GM19463 (cell line): Measurements from ENCODE around the gene GLT6D1.
"Not testable (repeated sequence)": the region's sequence is repeated elsewhere in the genome, so short reads cannot be mapped to it uniquely, and the experiment has no call there.

Source experiments
- ATAC-seq: cut with Tn5 transposase; IDR thresholded peaks from one replicate; pipeline ENCODE4 v1.9.1; 2021; ENCODE audit warnings: mild to moderate bottlenecking, moderate library complexity; ENCODE audit not compliant: unreplicated experiment

GLT6D1 gene

DNA sequence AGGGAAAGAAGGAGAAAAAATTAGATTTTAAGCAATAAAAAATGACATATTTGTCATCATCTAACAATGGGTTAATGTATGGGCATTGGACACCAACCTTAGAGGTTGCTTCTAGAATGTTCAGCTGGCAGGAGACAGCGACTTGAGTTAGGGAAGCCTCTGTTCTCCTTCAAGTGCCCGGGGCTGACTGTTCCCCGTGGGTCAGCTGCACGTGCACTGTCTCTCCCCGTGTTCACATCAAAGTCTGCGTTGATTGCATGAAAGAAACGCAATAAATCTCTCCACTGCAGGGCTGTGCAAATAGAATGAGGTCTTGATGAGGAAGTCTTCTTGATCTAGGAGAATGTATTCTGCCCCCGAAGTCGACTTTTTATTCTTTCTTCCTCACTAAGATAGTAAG lies at the start of gene GLT6D1:
Gene GLT6D1, minus strand, starts transcription at position 345 of the 400 bp plus-strand sequence. CDS start 353 bp downstream, outside the sequence.
- no peak for ATAC-seq

DNA sequence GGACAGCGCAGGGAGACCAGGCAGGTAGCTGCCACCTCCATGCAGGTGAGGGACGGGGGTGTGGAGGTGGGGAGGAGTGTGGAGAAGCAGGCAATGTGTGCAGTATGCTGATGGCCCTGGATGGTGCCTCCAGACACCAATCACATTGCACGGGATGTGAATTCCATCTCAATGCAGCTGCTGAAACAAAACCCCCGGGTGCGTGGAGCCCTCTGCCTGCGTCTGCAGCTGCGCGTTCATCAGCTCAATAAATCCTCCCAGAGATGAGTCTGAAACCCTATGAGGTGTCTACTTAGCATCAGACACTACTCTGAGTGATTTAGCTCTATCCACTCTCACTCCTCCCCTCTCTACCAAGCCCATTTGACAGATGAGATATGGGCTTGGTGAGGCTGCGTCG lies 49.7 kb upstream of the GLT6D1 start:
- ATAC-seq: no peak

- ATAC-seq: no peak
These were observed 47.9 kb upstream of the GLT6D1 start for GRCh38 chr9:135687216-135687615.

DNA sequence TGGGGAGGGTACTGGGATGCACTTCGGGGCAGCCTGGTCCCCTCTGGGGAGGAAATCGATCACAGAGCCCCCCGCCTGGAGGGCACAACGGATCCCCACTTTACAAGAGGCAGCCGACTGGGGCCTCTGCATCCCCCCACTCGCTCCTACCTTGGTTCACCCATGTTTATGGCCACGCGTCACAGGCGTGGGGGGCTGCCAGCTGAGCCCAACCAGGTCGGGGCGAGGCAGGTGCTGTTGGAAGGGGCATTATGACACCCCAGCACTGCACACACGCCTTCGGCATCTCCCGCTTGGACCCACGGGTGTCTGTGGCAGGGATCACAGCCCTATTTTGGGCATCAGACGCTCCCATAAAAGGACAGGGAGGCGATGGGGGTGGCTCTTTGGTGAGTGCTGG lies 45.4 kb upstream of the GLT6D1 start:
- ATAC-seq: no peak

DNA sequence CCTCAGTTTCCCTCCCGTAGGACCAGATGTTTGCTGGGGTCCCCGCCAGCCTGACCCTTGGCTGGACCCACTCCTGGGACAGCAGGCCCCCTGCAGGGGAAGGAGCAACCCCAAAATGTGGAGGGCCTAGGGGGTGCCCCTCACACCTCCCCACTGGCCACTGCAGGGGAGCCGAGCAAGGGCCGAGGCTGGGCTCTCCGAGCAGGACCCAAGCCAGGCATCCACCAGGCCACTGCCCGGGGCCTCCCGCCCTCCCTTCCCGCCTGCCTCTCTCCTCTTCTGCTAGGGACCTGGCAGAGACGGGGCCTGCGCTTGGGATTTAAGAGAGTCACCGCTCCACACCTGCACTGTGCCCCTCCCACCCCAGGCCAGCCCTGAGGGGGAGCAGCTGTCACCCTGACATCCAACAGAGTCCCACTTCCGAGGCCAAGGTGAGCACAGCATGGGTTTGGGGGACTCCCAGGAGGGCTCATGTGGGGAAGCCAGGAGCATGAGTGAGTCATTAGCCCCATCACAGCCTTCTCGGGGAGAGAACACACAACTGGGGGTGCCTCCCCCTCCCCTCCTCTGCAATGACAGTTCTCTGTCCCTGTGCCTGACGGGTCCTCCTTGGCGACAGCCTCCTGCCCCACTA lies 44.2 kb upstream of the GLT6D1 start:
- ATAC-seq: no peak

DNA sequence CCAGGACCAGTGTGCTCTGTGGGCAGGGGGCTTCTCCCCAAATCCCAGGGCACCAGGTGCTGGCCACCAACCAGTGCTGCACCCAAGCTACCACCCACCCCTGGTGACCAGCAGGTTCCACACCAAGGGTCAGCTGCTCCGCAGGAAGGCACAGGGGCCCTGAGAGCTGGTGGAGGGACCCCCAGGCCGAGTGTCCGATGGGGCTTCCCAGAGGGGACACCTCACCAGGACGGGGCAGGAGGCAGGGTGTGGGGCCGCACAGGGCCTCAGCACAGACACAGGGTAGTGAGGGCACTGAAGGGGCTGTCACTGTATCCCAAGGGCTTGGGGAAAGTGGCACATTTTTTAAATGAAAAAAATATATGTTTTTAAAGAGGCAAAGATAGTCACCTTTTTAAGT lies 41.8 kb upstream of the GLT6D1 start:
- ATAC-seq: no peak

- no peak for ATAC-seq
These were observed 40.7 kb upstream of the GLT6D1 start for GRCh38 chr9:135680056-135680455.

- ATAC-seq: no peak
These were observed 39.1 kb upstream of the GLT6D1 start for GRCh38 chr9:135678236-135679017.

GRCh38 chr9:135677641-135678168 lies 38.4 kb upstream of the GLT6D1 start:
- ATAC-seq: no peak

DNA sequence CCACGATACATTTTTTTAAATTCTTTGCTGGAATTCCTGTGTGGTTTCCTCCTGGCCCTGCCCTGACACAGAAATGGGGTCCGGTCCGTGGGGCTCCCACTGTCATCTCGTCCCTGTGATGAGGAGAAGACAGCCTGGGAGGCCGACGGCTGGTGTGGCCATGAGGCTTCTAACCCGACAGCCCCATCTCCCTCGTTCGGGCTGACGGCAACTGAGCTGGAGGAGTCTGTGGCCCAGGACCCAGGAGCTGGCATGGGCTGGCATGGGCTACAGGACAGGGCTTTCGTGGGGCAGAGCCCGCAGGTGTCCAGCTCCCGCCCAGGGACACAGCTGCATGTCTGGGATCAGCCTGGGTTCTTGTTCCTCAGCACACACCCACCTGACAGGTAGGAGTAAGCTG lies 37.6 kb upstream of the GLT6D1 start:
- no peak for ATAC-seq

- ATAC-seq: no peak
These were observed 35.6 kb upstream of the GLT6D1 start for GRCh38 chr9:135674977-135675376.

- ATAC-seq: no peak
These were observed 34.6 kb upstream of the GLT6D1 start for GRCh38 chr9:135673941-135674340.

DNA sequence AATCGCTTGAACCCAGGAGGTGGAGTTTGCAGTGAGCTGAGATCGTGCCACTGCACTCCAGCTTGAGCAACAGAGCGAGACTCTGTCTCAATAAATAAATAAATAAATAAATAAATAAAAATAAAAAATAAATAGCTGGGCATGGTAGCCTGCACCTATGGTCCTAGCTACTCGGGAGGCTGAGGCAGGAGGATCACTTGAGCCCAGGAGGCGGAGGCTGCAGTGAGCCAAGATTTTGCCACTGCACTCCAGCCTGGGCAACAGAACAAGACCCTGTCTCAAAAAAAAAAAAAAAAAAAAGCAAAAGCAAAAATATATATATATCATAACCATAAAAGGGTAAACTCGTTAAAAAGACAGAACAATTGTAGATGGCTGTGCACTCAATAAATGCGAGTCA lies 33.4 kb upstream of the GLT6D1 start:
- ATAC-seq: not testable (repeated sequence)

DNA sequence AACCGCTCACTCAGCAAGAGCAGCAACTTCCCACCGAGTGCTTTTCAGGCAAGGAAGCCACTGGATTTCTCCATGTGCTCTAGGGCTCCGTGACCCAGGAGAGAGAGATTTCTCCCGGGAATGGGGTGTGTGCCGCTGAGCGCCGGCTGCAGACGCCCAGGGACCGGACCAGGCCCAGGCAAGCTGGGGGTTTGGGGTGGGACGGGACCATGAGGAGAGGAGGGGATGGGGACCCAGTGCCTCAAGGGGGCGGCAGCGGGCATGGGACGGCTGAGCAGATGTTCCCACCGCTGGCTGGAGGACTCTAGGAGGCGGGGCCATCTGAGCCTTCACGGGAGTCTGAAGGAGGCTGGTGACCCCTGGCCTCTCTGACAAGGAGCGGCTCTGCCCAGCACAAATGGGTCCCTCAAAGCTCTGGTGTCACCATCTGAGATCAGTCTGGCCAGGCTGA lies 32.3 kb upstream of the GLT6D1 start:
- ATAC-seq: no peak

- no peak for ATAC-seq
These were observed 31.6 kb upstream of the GLT6D1 start for GRCh38 chr9:135670721-135671590.

DNA sequence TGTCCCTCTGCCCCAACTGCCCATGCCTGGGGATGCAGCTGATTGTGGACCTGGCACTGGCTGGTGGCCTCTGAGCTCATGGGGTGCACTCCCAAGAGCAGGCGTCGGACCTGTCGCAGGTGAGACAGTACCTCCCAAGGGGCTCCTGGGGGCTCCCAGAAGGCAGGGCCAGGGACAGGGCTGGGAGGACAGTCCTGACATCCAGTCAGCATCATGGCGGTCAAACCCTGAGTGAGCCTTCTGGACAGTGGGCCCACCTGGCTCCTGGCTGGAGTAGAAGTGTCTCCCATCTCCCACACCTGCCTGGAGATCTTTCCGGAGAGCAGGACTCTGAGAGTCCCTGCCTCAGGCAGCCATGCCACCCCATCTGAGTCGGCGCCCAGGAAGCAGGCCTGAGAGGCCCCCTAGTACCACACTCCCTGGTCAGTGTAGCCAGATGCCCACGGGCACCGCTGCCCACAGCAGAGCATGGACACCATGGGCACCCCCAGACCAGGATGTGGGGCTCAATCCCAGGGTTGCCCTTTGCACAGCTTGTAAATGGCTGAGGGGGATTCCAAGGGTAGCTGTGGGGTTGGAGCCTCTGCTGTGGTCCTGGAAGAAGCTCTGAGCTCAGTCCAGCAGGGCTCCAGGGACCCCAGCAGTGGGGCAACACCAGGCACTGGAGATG lies 30.4 kb upstream of the GLT6D1 start:
- ATAC-seq: no peak

GRCh38 chr9:135669018-135669417 lies 29.7 kb upstream of the GLT6D1 start:
- not testable (repeated sequence) for ATAC-seq

DNA sequence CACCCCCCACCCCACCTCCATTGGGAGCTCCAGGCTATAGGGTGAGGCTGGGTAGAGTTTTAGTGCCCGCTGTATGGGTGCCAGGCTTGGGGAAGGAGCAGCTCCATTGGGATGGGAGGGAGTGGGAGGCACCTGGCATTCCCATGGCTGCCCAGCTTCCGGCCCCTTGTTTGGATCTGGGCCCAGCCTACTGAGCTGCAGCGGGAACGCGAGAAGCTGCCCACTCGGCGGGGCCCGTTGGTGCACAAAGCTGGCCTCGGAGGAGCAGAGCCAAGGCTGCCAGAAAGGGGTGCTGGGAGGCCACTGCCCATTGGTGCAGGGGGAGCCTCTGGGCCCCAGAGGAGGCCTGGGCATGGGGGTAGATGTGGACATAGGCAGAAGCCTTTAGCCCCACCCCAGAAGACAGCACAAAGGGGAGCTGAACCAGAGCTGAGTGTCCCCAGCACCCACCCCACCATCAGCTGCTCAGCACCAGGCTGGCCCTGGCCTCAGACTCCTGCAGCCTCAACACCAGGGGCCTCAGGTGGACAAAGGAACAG lies 28.2 kb upstream of the GLT6D1 start:
- no peak for ATAC-seq

- no peak for ATAC-seq
These were observed 27.5 kb upstream of the GLT6D1 start for GRCh38 chr9:135666534-135667462.
